Stomach smooth muscle (tissue), 2 donors: ENCODE data around the gene PLEKHM2.

Experiments
- H3K27ac ChIP-seq: one replicate; pipeline ENCODE4 v1.7.0; 2013; ENCODE audit warnings: mild to moderate bottlenecking, low read length, inconsistent platforms
- H3K27me3 ChIP-seq, 2 donors: one replicate each; pipeline ENCODE4 v1.7.0; 2013; ENCODE audit warnings: low read length in 2 of 2; ENCODE audit not compliant: insufficient read depth in 2 of 2, control insufficient read depth in 1 of 2
- H3K36me3 ChIP-seq, 2 donors: one replicate each; pipeline ENCODE4 v1.7.0; 2013; ENCODE audit warnings: low read length in 2 of 2; ENCODE audit not compliant: control insufficient read depth in 2 of 2, insufficient read depth in 2 of 2
- H3K4me1 ChIP-seq: one replicate; pipeline ENCODE4 v1.7.0; 2013; ENCODE audit warnings: low read length; ENCODE audit not compliant: control insufficient read depth, insufficient read depth
- H3K4me3 ChIP-seq, 2 donors: one replicate each; pipeline ENCODE4 v1.7.0; 2013; ENCODE audit warnings: low read length in 2 of 2
- H3K9ac ChIP-seq, 2 donors: one replicate each; pipeline ENCODE4 v1.7.0; 2013; ENCODE audit warnings: low read length in 2 of 2, mild to moderate bottlenecking in 1 of 2
- H3K9me3 ChIP-seq, 2 donors: one replicate each; pipeline ENCODE4 v1.7.0; 2013; ENCODE audit warnings: low read length in 2 of 2; ENCODE audit not compliant: control insufficient read depth in 2 of 2
- donor health status: healthy.
- donor health status: Pancreatic carcinoma.

The PLEKHM2 gene

DNA sequence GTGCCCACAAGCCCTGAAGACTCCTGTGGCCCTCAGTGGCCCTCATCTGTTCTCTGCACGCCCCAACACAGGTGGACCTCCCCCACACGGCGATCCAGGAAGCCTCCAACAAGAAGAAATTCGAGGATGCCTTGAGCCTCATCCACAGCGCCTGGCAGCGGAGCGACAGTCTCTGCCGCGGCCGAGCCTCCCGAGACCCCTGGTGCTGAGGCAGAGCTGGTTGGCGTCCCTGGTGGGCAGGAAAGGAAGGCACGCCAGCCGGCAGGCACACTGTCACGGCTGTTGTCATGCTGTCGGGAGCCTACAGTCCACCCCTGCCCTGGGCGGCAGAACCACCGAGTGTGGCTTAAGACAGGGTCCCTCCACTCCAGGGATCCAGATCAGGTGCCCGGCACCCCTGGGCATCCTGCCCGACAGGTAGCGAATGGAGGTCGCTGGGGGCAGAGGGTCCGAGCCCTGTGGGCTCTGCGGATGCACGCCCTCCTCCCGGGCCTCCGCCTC is 49.7 kb downstream of the PLEKHM2 start:
- H3K27me3 ChIP-seq, result no peaks in the 10 kb centered on the region
- H3K9me3 ChIP-seq, result no peaks in the 10 kb centered on the region
- H3K27ac ChIP-seq, result no peak overlapping the region
- H3K9ac ChIP-seq, result no peak overlapping the region
- H3K36me3 ChIP-seq, result peaks cover 40 to 41% of the 10 kb centered on the region in 2 donors
- H3K4me3 ChIP-seq, result no peak overlapping the region
- peaks cover 9% of the 10 kb centered on the region for H3K4me1 ChIP-seq

DNA sequence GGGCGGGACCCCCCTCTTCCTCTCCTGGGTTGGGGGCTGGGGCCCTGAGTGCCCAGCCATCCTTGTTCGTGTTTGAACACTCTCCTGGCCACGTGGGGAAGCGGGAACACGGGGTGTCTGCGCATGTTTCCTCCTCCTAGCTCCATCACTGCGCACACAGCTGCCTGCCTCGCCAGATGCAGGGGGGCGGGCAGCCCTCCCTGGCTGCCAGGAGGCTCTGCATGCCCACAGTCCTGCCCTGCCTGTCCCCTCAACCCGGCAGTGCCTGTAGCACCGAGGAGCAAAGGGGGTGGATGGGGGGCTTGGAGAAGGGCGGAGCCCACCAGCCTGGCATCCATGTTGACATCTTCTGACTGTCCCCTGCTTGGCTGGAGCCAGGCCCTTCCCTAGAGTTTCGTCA is 50.2 kb downstream of the PLEKHM2 start:
- Histone ChIP-seq H3K27ac (no peak overlapping the region), H3K9ac (no peak overlapping the region), H3K36me3 (peaks cover 34 to 36% of the 10 kb centered on the region in 2 donors), H3K4me1 (peaks cover 9% of the 10 kb centered on the region), H3K9me3 (no peaks in the 10 kb centered on the region), H3K27me3 (no peaks in the 10 kb centered on the region), H3K4me3 (no peak overlapping the region)

GRCh38 chr1:15734901-15735300 is 50.8 kb downstream of the PLEKHM2 start:
- Histone ChIP-seq H3K27ac (no peak overlapping the region), H3K4me1 (peaks cover 9% of the 10 kb centered on the region), H3K9ac (no peak overlapping the region), H3K27me3 (no peaks in the 10 kb centered on the region), H3K4me3 (no peak overlapping the region), H3K9me3 (no peaks in the 10 kb centered on the region), H3K36me3 (peaks cover 30 to 31% of the 10 kb centered on the region in 2 donors)

DNA sequence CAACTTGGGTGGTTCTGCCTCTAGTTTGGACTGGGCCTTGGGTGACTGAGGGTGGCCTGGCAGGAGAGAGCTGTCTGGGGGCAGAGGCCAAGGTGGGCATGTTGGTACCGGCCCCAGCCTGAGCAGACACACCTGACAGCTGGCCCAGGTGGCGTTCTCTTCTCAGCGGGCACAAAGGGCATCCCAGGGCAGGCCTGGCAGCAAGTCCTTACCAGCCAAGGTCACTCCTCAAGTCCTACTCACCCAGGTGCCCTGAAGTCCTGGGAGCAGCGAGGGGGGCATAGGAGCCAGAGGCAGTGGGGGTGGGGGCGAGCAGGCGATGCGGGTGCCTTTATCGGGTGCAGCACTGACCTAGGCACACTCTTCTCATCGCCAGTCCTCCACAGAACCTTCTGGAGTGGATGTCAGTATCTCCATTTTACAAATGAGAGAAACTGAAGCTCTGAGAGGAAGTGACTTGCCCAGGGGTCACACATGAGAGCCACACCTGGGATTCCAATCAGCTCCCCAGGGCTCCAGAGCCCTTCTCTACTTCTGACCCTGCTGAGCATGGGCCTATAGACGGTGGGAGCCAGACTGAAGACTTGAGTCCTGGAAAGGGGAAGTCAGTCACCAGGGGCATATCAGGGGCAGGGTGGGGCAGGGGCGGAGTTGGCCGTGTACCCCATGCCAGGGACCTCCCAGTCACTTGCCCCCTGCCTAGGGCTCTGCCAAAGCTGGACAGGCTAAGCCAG is 51.4 kb downstream of the PLEKHM2 start:
- H3K9ac ChIP-seq, result no peak overlapping the region
- H3K4me3 ChIP-seq, result no peak overlapping the region

DNA sequence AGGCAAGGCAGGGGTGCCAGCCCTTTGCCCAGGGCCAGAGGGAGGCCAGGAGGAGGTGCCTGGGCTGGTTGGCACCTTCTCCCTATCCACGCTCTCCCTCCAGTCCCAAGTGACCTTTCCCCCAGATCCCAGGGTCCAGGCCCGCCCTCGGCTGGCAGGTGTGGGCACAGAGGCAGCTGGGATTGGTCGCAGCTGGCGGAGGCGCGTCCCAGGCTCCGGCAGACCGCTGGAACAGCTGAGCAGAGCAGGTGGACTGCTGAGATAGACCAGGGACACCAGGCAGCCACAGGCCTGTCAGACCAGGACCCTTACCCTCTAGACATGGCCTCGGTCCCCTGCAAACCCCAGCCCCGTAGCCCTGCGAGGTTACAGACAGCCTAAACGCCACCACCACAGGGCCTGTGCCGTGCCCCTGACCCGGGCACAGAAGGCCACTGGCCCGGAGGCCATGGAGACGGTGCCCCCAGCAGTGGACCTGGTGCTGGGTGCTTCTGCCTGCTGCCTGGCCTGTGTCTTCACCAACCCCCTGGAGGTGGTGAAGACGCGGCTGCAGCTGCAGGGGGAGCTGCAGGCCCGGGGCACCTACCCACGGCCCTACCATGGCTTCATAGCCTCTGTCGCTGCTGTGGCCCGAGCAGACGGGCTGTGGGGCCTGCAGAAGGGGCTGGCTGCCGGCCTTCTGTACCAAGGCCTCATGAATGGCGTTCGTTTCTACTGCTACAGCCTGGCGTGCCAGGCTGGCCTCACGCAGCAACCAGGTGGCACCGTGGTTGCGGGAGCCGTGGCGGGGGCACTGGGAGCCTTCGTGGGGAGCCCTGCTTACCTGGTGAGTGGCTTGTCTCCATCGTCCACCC is 52.1 kb downstream of the PLEKHM2 start, which contains the start of gene SLC25A34:
Gene SLC25A34 (plus strand): TSS at position 221 of the 854 bp plus-strand sequence. CDS start 228 bp downstream, at position 449.
- H3K4me1 ChIP-seq, result peaks cover 10% of the 10 kb centered on the region
- H3K27ac ChIP-seq, result peak within 1 kb of the TSS; percentile 37
- H3K9me3 ChIP-seq, result no peaks in the 10 kb centered on the region
- H3K27me3 ChIP-seq, result no peaks in the 10 kb centered on the region
- no peak within 1 kb of the TSS for H3K4me3 ChIP-seq
- H3K36me3 ChIP-seq, result peaks cover 21% of the 10 kb centered on the region in 2 donors
- peak within 1 kb of the TSS in 1 of 2 donors; percentile 21 for H3K9ac ChIP-seq

More for the DNA sequence above, 51.4 kb downstream of the PLEKHM2 start:
- peaks cover 29% of the 10 kb centered on the region in 2 donors for H3K36me3 ChIP-seq
- no peaks in the 10 kb centered on the region for H3K9me3 ChIP-seq
- H3K27ac ChIP-seq, result peak overlapping the region; percentile 37
- no peaks in the 10 kb centered on the region for H3K27me3 ChIP-seq
- peaks cover 9% of the 10 kb centered on the region for H3K4me1 ChIP-seq

GRCh38 chr1:15736892-15737261 is 52.8 kb downstream of the PLEKHM2 start:
- H3K27ac ChIP-seq, result no peak overlapping the region
- no peak overlapping the region for H3K4me3 ChIP-seq
- H3K4me1 ChIP-seq, result peaks cover 13% of the 10 kb centered on the region

DNA sequence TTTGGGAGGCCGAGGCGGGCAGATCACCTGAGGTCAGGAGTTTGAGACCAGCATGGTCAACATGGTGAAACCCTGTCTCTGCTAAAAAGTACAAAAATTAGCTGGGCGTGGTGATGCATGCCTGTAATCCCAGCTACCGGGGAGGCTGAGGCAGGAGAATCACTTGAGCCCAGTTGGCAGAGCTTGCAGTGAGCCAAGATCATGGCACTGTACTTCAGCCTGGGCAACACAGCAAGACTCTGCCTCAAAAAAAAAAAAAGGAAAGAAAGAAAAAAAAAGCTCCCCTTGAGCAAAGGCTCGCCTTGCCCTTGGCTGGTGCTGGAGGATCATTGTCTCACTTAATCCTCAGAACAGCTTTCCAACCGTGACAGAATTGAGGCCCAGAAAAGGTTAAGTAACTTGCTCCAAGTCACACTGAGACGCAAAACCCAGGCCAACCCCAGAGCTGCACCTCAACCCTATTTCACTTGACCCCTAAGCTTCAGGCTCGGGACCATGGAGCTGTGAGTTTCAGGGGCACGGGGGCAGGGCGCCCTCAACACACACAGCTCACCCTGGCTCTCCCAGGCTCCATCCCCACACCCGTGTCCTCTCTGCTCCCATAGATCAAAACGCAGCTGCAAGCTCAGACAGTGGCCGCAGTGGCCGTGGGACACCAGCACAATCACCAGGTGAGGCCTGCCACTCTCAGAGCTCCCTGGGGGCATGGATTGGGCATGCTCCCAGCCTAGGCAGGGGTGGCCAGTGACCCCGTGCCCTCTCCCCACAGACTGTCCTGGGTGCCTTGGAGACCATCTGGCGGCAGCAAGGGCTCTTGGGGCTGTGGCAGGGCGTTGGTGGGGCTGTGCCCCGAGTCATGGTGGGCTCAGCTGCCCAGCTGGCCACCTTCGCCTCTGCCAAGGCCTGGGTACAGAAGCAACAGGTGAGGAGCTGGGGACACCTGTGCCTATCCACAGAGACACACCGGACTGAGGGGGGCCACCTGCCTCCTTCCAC is 53.5 kb downstream of the PLEKHM2 start:
- Histone ChIP-seq H3K27ac (no peak overlapping the region), H3K36me3 (peaks cover 13 to 14% of the 10 kb centered on the region in 2 donors), H3K4me1 (peaks cover 13% of the 10 kb centered on the region), H3K9me3 (no peaks in the 10 kb centered on the region), H3K4me3 (no peak overlapping the region), H3K27me3 (no peaks in the 10 kb centered on the region), H3K9ac (no peak overlapping the region)

More at GRCh38 chr1:15736892-15737261, 52.8 kb downstream of the PLEKHM2 start:
- Histone ChIP-seq H3K36me3 (peaks cover 15 to 18% of the 10 kb centered on the region in 2 donors), H3K27me3 (no peaks in the 10 kb centered on the region), H3K9ac (no peak overlapping the region), H3K9me3 (no peaks in the 10 kb centered on the region)

DNA sequence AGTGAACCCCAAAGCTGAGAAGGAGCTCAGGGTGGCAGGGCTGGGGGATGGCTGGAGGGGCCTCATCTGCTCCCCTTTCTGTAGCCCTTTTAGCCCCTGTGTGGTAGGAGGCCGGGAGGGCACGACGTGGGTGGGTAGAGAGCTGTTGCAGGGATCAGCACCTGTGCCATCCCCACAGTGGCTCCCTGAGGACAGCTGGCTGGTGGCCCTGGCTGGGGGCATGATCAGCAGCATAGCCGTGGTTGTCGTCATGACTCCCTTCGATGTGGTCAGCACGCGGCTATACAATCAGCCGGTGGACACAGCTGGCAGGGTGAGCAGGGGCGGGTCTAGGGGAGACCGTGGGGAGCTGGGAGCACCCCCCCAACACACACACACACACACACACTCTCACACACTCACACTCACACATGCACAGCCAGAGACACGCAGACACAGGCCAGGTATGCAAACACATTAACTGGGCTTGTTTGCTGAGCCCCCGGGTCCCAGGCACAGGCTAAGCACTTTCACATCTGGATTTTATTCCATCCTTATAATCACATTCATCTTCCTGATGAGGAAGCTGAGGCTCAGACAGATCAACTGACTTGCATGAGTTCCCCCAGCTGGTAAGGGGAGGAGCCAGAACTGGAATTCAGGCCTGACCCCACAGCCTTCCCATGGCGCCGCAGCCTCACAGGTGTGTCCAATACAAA is 54.4 kb downstream of the PLEKHM2 start:
- no peak overlapping the region for H3K4me3 ChIP-seq
- peaks cover 7 to 10% of the 10 kb centered on the region in 2 donors for H3K36me3 ChIP-seq
- peaks cover 13% of the 10 kb centered on the region for H3K4me1 ChIP-seq
- no peaks in the 10 kb centered on the region for H3K9me3 ChIP-seq
- H3K27me3 ChIP-seq, result no peaks in the 10 kb centered on the region
- no peak overlapping the region for H3K9ac ChIP-seq
- H3K27ac ChIP-seq, result no peak overlapping the region

DNA sequence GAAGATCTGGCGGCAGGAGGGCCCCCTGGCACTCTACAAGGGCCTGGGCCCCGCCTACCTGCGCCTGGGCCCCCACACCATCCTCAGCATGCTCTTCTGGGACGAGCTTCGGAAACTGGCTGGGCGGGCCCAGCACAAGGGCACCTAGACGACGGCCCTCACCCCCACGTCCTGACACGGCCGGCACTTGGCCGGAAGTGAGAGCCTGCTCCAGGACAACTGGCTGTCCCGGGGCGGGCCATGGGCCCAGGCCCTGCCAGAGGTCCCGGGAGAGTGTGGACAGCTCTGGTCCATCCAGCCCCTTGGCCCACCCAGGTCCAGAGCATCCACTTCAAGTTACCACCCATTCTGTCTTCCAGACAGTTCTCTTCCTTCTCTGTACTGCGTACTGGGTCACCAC is 55.1 kb downstream of the PLEKHM2 start:
- H3K9me3 ChIP-seq, result no peaks in the 10 kb centered on the region
- H3K4me3 ChIP-seq, result no peak overlapping the region
- H3K27ac ChIP-seq, result no peak overlapping the region
- peaks cover 13% of the 10 kb centered on the region for H3K4me1 ChIP-seq
- H3K36me3 ChIP-seq, result peaks cover 1 to 3% of the 10 kb centered on the region in 2 donors
- no peaks in the 10 kb centered on the region for H3K27me3 ChIP-seq
- H3K9ac ChIP-seq, result no peak overlapping the region
